HG02981 (cell line): Measurements from ENCODE around the gene PTCHD4.

Experiments used
- ATAC-seq: cut with Tn5 transposase; IDR thresholded peaks from one replicate; pipeline ENCODE4 v1.9.1; 2021; ENCODE audit warnings: mild to moderate bottlenecking, moderate library complexity; ENCODE audit not compliant: unreplicated experiment

PTCHD4 gene

GRCh38 chr6:48061265-48061990, 49.6 kb downstream of the PTCHD4 start:
- no peak for ATAC-seq
